GM13976 (cell line): ENCODE data around the gene CA5A.

Experiments used
- DNase-seq: peaks from one replicate; pipeline ENCODE4 v3.0.0; 2012; ENCODE audit warnings: low spot score
- CTCF ChIP-seq: IDR thresholded peaks from 2 replicates; pipeline ENCODE4 v1.5.1; 2012; ENCODE audit warnings: borderline replicate concordance, mild to moderate bottlenecking; ENCODE audit not compliant: insufficient read depth; ENCODE audit errors: extremely low read depth, missing control alignments, control extremely low read depth
- in situ Hi-C: fragments of 300-500 bp; cut with MboI; formaldehyde crosslinking; loops from one replicate; pipeline ENCODE4 v1.12.0; 2022; ENCODE audit warnings: low sequenced_read_pairs, mixed read lengths, inconsistent platforms; ENCODE audit not compliant: unreplicated experiment

CA5A gene

DNA sequence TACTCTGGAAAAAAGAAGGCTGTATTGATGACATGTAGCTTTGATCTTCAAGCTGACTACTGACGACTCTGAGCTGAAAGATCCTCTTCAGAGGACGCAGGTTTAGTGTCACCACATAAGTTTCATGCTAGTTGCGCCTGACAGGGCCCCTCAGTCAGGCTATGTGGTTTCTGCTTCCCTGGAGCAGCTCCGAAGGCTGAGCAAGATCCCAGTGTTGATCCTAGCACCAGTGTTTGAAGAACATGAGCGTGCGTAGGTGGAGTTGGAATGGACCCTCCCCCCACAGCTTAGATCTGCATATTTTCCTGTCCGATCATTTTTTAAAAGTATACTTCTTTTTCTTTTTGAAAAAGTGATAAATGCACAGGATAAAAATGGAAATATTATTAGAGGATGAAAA lies 32.2 kb upstream of the CA5A start:
- in situ Hi-C loops, result no loop called here

DNA sequence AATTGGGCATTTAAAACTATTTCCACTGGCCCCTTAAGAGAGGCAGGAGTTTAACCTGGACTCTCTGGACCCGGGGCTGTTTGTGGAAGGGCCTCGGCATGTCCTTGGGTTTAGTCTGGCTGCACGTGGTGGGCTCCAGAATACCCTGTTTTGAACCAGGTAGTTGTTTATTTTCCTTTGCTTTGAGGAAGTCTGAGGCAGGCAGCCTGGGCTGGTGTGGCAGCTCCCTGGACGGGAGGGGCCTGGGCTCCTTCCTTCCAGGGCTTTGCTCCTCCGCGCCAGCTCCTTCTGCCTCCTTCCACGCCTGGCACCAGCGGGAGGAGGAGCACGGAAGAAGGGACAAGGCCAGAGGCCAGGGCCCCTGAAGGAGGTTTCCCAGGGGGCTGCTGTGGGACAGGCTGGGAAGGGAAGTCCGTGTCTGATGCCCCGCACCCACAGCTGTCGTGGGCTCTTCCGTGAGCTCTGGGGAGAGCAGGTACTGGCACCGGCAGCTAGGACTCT lies 30.4 kb upstream of the CA5A start:
- DNase-seq, result no peak
- in situ Hi-C loops, result no loop called here
- no peak for TF ChIP-seq CTCF

More for the DNA sequence above, 32.2 kb upstream of the CA5A start:
- DNase-seq, result no peak
- no peak for TF ChIP-seq CTCF

DNA sequence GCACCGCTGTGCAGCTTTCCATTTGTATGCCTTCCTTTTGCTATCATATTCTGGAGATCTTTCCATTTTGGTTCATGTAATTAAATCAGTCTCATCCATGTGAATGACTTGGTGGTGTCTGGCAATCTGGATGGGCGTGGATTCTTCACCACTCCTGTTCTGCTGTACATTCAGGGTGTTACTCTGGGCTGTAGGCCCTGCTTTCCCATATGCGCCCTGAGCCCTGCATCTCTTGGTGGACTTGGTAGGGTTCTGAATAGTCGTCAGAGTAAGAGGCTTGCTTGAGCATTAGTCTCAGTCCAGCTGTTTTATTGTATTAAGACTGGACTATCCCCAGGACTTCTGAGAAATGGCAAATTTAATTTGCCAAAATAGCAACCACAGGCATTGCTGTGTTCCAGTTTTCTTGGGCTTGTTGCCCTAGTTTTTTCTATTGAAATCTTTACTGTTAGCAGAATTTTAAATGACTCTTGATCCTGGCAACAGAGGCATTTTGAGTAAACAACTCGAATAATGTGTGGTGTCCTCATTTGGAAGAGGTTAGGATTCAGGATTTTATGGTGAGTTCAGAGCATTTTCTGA lies 29.8 kb upstream of the CA5A start:
- TF ChIP-seq CTCF, result no peak
- in situ Hi-C loops, result no loop called here
- no peak for DNase-seq

- no peak for TF ChIP-seq CTCF
- no peak for DNase-seq
- in situ Hi-C loops, result no loop called here
Measured at GRCh38 chr16:87965417-87965816, 29.1 kb upstream of the CA5A start.

DNA sequence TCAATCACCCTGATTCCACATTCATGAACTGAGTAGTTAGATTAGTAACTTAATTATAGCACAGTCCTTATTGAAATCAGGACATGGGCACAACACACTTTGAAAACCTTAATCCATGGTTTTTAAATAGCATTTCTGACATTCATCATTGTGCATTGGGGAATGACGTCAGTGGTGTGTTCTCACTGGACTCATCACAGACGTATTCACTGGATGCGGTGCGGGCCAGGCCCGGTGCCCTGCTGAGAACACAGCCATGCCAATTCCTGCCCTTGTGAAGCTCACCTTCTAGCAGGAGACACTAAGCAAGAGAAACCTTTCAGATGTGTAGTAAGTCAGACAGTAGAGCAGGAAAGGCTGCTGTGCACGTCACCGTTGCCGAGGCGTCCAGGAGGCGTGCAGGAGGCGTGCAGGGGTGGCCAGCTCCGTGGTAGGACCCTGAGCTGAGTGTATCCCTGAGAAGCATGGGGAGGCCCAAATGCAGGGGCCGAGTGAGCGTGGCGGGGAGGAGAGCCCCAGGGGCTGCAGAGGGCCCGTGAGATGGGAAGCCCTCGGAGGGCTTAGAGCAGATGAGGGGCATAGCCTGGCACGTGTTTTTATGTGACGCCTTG lies 27.8 kb upstream of the CA5A start:
- in situ Hi-C loops, result no loop called here
- no peak for DNase-seq
- TF ChIP-seq CTCF, result no peak

DNA sequence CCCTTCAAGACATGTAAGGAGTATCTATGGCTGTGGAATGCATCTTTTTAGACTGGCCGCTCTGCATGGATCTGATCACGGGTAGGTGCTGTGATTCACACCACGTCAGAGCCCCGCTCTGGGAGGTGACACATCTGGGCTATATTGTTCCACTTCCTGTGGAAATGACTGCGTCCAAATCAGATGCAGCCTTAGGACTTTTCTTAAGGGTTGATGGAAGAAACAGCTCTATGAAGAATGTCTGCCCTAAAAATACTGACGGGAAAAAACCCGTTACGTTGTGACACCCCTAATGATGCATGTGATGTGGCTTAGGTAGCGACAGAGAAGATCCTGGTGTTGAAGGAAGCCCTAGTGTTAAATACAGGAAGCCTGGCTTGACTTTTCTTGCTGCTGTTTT lies 27.1 kb upstream of the CA5A start:
- in situ Hi-C loops, result no loop called here
- TF ChIP-seq CTCF, result no peak
- DNase-seq, result no peak
